Hematopoietic multipotent progenitor cell treated with erythropoietin and hydrocortisone succinate and interleukin-3 and kit ligand, for 15 days (in vitro differentiated cells): Measurements from ENCODE around the gene HACD4.
"Not testable (repeated sequence)": the region's sequence is repeated elsewhere in the genome, so short reads cannot be mapped to it uniquely, and the experiment has no call there.

ENCODE experiments used
- DNase-seq: peaks from one replicate; pipeline ENCODE4 v3.0.0-alpha.2; 2015; ENCODE audit warnings: low spot score

HACD4 gene

DNA sequence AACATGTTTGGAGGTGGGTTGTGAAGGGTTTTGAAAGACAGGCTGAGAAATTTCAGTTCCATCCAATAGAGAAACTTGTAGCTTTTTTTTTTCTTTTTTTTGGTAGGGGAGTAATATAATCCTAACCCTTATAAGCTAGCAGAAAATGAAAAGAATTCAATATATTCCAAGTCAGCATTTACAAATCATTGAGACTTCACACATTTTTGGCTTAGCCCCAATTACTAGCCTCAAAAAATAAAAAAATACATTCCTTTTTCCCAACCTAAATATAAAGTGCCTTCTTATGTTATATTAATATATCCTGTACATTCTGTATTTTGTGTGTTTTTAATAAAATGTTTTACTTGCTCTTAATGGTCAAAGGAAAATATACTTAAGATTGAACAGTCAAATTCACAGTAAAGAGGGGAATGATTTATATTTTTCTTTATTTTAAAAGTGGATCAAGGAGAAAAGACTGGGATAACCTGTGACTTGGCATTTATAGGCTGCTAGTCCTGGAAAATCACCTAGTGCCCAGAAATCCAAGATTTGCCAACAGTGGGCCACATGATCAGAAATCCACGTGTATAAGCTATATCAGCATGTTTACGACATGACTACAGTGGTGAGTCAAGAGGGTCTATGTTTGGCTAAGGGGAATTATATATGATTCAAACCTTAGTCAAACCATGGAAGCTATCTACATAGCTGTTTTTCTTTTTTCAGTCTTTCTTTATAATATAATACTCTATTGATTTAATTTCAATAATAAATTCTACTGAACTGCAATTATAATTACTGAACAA is 14.5 kb downstream of the HACD4 start:
- no peak for DNase-seq

DNA sequence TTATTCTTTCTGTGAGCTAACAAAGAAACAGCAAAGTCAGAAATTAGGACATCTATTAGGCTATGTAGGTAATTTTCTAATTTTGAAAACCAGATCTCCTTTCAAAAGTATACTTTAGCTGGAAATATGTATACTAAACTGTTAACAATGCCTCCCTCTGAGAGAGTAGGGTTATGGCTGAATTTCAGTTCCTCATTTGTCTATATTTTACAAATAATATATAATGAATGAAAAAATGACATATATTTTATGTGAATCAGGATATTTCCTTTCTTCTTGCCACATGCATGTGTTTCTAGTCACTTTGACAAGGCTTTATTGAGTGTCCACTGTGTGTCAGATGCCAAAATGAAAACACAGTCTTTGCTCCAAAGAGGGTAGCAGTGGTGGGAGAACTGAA is 15.4 kb downstream of the HACD4 start:
- DNase-seq, result no peak

DNA sequence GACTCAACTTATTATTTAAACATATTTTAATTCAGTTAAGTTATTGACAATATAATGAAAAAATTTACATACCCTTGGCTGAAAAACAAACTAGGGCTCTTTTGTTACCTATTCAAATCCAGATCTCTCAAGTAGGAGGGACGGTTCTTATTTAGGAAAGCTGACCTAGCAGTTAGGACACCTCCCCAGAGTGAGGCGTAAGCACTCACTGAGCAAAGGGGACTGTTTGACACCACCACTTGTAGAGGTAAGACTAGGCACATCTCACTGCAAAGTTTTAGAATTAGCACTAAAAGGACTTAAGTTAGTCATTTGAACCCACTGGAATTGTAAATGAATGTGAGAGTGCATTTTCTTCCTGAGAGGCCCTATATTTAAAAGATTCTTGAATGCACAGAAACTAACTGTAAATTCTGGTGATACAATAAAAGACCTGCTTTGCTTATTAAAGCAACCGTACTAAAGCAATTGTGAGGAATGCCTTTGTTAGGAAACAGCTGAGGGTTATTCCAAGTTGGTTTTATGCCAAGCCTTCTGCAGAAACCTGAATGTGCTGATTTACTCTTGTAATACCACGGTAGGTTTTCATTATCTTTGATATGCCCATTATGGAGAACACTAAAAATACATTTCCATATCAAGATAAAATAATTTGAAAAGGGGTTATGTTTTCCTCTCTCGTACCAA is 16.2 kb downstream of the HACD4 start:
- no peak for DNase-seq

DNA sequence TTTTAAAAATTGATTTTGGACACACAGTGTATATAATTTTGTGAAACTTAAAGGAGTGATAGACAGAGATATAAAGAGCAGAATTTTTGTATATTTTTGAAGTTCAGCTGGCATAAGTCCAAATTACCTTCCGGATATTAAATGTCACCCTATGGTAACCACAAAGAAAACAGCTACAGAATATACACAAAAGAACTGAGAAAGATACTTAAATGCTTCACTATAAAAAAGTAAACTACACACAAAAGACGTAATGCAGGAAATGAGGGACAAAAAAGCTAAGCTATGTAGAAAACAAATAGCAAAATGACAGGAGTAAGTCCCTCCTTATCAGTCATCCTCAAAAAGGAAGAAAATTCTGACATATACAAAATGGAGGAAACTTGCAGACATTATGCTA is 29.4 kb downstream of the HACD4 start:
- DNase-seq, result no peak

DNA sequence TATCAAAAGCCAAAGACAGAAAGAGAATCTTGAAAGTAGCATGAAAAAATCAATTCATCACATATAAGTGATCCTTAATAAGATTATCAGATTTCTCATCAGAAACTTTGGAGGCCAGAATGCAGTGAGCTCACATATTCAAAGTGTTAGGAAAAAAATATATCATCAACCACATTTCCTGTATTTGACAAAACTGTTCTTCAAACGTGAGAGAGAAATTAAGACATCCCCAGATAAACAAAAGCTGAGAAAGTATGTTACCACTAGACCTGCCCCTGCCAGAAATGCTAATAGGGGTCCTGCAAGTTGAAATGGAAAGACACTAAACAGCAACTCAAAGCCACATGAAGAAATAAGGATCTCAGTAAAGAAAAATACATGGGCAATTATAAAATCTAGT is 29.9 kb downstream of the HACD4 start:
- no peak for DNase-seq

DNA sequence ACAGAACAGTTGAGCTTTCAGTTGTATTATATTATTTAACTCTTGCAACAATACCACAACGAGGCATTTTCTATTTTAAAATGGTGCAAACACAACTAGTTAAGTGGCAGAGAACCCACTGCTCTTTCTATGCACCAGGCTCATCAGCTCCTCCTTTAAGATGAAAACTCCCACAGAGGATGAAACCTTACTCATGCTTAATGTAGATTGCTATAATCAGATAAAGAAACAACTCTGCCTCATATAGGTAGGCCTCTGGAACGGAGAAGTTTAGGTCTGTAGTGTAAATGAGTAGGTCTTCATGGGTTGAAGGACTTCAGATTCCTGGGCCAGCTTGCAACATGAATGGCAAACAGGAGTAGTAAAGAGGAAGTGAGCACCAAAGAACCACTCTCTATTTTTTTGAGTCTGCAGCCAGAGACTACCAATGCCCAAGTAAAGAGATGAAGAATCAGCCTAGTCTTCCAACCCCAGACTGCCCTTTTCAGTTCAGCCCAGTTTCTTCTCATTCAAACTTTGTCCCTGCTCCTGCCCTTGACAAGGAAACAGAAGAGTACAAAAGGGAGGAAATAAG is 33.9 kb downstream of the HACD4 start:
- DNase-seq, result no peak

DNA sequence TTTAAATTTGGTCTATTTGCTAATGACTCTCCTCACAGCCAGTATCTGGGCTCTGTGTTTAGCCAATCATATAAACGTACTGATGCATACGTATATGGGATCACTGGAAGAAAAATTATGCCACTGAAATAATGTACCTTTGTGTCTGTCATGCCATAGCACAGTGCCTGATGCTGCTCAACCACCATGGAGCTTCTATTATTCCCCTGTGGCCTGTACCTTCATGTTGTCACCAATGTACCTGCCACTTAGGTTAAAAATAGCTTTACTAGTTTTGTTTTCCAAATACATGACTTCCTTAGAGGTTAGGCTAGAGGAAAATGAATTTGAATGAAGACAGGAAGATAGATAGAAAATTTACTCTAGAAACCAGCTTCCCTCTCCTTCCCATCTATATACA is 34.6 kb downstream of the HACD4 start:
- no peak for DNase-seq

DNA sequence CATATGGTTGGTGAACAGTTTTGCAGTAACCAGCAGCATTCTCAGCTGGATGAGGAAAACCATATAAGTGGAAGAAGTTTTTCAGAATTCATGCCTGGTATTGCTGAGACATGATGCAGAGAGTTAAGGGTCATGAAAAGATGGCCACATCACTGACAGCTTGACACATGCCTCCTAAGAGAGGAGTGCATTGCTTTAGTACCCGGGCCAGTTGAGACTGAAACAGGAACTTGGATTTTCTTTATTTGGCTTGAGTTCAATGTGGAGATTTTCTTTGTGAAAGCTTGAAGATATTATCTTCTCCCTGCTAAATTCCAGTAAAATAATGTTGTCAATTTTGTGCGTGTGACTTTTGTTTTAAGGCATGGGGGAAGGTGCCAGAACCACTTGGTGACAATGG is 35.8 kb downstream of the HACD4 start:
- no peak for DNase-seq

DNA sequence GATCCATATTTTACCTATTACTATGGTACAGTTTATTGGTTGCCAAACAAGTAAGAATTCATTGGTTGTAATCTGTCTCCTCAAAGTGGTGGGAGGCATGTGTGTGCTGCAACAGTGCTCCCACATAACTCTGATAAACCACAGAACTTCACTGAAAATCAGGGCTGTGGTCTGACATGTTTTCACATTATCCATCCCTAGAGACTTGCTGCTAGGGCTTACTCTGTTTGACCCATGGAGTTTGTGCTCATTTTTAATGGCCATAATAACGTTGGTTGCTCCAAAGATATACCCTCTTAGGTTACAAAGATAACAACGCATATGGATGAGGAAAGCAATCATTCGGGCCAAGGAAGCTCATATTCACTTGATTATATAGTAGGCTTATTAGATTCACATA is 37.0 kb downstream of the HACD4 start:
- no peak for DNase-seq

DNA sequence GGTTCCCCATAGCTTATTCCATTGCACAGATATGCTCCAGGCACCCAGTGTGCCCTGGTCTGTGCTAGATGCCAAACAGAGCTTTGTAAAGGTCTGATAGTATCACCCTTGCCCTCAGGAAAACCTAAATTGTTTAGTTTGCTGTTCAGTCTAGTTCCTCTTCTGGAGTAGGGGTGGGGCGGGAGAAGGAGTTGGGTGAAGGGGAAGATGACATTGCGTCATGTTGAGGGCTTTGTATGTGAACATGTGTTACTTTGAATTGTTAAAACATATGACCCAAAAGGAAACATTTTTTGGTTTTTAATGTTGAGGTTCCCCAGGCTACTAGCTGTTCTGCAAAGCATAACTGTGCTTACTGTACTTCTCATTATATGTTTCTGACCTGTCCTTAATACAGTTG is 40.6 kb downstream of the HACD4 start:
- no peak for DNase-seq

DNA sequence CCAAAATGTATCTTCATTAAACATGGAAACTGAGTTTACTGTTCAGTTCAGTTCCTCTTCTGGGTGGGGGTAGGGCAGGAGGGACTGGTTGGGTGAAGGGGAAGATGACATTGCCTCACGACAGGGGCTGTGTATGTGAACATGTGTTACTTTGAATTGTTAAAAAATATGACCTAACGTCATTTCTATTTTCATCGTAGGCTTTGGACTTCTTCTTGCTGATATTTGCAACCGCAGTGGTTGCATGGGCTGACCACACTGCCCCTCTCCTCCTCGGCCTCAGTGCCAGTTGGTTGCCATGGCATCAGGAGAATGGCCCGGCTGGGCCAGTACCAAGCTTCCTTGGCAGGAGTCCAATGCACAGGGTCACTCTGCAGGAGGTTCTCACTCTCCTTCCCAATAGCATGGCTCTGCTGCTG is 41.5 kb downstream of the HACD4 start:
- no peak for DNase-seq

DNA sequence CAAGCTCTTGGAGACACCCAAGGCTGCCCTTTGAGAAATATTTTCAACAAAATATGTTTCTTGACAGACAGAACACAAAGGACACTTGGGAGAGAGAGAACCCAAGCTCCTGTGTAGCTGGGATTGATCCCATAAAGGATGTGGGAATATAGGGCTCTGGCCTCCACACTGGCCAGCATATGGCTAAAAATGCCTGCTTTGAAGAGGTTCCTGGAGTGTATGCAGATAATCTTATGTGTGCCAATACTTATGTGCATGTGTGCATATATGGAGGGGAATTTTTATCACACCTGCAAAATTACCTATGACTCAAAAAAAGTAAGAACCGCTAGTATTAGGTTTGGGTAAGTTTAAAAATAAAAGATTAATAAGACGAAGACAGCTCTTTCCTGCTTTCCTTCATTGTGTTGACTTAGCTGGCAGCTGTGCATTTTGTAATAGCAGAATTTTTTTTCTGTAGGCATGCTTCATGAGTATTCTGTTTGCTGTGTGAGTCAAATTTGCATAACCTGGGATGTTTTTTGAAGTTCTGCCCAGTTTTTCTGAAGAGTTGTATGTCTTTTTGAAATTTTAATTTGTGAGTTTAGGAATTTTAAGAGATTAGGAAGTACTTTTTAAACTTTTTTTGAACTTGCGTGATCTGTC is 42.6 kb downstream of the HACD4 start:
- no peak for DNase-seq

DNA sequence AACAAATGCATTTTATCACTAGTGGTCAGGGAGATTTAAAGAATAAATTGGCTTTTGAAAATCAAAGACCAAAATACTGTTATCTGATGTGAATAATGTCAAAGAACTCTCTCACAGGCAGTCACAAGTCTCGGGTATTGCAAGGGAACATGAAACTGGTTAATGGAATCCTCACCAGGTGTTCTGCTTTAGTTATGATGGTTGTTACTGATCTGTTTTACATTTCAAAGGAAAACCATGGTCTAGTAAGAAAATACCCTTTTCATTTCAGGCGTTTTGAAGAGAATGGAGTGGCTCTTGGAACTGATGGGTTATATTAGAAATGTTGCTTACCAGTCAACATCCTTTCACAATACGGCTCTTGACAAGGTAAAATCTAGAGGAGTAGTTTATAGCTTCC is 43.4 kb downstream of the HACD4 start:
- no peak for DNase-seq

DNA sequence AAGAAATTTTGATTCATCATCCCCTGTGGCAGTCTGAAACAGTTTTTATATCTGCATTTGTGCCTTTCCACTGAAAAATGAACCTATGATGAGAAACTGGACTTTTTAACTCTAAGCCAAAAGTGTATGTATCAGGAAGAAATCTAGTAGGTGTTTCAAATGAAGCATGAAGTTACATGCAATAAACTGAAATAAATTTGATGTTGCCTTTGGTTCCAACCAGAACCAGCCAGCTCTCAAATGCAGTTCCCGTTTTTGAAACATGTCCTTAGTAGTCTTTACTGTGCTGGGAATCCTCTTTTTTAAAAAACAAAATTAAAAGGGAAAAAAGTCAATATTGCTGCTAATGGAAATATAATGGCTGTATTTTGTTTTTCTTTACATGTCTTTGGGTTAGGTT is 43.9 kb downstream of the HACD4 start:
- no peak for DNase-seq

DNA sequence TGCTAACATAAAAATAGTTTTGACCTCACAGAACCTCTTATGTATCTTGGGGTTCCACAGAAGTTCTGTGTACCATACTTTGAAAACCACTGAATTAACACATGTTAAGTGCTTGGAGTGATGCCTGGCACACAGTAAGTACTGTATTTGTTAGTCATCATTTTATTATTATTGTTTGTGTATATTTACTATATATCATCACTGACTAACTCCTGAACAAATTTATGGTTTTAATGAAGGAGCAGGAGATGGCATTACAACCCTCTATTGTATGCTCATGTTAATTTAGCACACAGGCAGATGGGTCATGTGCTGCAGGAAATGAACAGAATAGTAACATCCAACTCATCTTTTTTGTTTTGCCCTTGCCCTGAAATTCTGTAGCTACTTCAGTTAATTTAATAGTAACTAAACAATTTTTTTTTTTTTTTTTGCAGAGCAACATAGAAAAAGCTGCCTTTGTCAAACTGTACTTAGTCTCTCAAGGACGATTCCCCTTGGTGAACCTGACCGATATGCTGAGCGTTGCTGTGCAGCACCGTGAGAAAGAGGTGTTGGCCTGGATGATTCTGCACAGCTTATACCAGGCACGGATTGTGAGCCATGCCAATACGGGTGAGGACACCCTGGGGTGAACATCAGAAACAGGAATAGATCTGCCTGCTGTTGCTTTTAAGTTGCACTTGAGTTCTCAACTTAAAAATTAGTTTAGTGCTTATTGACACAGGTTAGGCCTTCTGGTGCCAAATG is 45.4 kb downstream of the HACD4 start:
- no peak for DNase-seq

DNA sequence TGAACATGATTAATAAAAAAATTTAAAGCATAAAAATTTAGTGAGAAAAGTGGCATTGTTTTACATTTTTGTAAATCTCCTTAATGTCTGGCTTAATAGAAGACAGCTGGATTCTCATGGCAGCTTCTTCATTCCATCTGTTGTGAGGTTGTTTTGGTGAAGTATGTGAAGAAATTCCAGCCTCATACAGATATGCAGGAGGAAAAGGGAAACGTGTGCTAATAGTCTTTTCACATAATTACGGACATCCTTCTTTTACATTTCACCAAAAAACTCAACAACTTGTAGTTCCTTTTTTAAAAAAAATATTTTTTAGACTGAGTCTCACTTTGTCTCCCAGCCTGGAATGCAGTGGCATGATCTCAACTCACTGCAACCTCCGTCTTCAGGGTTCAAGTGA is 46.9 kb downstream of the HACD4 start:
- no peak for DNase-seq

DNA sequence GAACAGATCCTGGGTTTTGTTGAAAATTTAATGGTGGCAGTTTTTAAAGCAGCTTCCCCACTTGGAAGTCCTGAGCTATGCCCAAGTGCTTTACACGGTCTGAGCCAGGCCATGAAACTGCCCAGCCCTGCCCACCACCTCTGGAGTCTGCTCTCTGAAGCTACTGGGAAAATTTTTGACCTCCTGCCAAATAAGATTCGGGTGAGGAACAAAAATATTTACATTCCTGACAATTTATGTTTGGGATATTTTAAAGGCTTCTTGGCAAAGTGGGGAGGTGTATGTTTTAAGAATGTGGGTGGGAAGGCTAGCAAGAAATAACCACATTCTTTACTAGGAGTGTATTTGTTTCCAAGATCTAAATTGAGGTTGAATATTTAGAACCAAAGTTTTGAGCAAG is 50.0 kb downstream of the HACD4 start:
- DNase-seq, result no peak

DNA sequence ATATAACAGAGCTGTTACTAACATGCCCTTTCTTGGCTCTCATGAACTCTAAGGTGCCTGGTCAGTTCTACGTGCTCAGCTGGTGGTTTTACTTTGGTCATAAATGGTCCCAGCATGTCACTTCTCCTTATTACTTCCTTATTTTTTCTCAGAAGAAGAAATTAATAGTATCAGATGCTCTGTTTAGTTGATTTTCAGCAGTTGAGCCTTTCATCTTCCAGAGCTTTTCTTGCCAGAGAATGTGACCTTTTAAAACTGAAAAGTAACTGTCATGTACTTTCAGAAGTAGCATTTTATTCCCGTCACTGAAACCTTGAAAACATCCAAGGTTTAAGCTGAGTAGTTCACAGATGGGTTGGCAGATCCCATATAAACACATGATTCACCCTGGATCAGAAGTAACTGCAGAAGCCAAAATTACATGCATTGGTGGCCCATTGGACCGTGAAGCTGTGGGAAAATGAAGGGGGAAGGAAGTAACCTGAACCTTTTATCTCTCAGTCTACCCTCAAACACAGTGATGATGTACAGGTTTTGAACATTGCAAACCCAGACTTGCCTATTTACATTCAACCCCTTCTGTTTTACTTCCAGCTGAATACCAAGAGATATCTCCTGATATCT is 50.5 kb downstream of the HACD4 start:
- no peak for DNase-seq

DNA sequence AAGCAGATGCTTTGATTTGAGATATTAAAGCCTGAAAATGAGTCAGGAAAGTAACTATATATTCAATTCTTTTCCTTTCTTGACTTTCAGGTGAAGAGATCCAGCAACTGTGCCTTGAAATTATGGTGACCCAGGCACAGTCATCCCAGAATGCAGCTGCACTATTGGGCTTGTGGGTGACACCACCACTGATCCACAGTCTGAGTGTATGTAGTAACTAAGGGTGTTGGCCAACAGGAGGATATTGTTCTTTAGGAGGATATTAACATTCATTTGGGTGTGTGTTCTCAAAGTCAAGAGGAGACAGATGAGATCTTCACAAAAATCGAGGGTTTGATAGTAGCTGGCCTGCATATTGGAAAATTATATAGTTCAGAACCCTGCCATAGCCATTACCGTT is 53.2 kb downstream of the HACD4 start:
- DNase-seq, result no peak

DNA sequence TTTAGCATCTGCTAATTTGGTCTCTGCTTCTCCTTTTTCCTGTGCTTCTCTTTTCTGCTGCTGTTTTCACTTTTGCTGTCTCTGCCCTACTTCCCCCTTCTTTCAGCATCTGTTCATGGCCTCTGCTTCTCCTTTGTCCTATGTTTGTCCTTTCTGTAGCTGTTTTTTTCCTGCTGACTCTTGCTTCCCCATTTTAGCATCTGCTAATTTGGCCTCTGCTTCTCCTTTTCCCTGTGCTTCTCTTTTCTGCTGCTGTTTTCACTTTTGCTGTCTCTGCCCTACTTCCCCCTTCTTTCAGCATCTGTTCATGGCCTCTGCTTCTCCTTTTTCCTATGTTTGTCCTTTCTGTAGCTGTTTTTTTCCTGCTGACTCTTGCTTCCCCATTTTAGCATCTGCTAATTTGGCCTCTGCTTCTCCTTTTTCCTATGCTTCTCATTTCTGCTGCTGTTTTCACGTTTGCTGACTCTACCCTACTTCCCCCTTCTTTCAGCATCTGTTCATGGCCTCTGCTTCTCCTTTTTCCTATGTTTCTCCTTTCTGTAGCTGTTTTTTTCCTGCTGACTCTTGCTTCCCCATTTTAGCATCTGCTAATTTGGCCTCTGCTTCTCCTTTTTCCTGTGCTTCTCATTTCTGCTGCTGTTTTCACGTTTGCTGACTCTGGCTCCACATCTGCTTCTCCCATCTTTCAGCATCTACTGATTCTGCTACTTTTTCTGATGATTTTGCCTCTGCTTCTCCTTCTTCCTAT is 57.1 kb downstream of the HACD4 start:
- not testable (repeated sequence) for DNase-seq
